IPS-18a (cell line): ENCODE measurements around the gene ZSWIM9.
"Not testable (repeated sequence)": the region's sequence is repeated elsewhere in the genome, so short reads cannot be mapped to it uniquely, and the experiment has no call there.

Source experiments
- H3K27ac ChIP-seq: one replicate; pipeline ENCODE4 v1.5.1; 2013; ENCODE audit warnings: low read length
- H3K27me3 ChIP-seq: one replicate; pipeline ENCODE4 v1.6.1; 2013; ENCODE audit warnings: mild to moderate bottlenecking, low read length; ENCODE audit not compliant: control insufficient read depth, insufficient read depth
- H3K36me3 ChIP-seq: one replicate; pipeline ENCODE4 v1.6.1; 2013; ENCODE audit warnings: low read depth, low read length; ENCODE audit not compliant: control insufficient read depth
- H3K4me1 ChIP-seq: one replicate; pipeline ENCODE4 v1.6.1; 2013; ENCODE audit warnings: low read depth, low read length; ENCODE audit not compliant: control insufficient read depth
- H3K4me3 ChIP-seq: one replicate; pipeline ENCODE4 v1.5.1; 2013; ENCODE audit warnings: low read length
- H3K9ac ChIP-seq: one replicate; pipeline ENCODE4 v1.6.1; 2013; ENCODE audit warnings: mild to moderate bottlenecking, low read length, moderate library complexity
- H3K9me3 ChIP-seq: one replicate; pipeline ENCODE4 v1.6.1; 2013; ENCODE audit warnings: low read depth, low read length; ENCODE audit not compliant: control insufficient read depth

Gene ZSWIM9

GRCh38 chr19:48230555-48231129, 60.2 kb downstream of the ZSWIM9 start:
- no peaks in the 10 kb centered on the region for H3K36me3 ChIP-seq
- no peaks in the 10 kb centered on the region for H3K4me1 ChIP-seq
- H3K9ac ChIP-seq: no peak overlapping the region
- H3K27ac ChIP-seq: no peak overlapping the region
- no peaks in the 10 kb centered on the region for H3K9me3 ChIP-seq
- H3K27me3 ChIP-seq: no peaks in the 10 kb centered on the region
- no peak overlapping the region for H3K4me3 ChIP-seq

- Histone ChIP-seq H3K9me3 (no peaks in the 10 kb centered on the region), H3K27ac (no peak overlapping the region), H3K27me3 (no peaks in the 10 kb centered on the region), H3K36me3 (no peaks in the 10 kb centered on the region), H3K4me3 (no peak overlapping the region), H3K9ac (no peak overlapping the region), H3K4me1 (no peaks in the 10 kb centered on the region)
These were observed 66.6 kb downstream of the ZSWIM9 start for GRCh38 chr19:48237057-48237456.

DNA sequence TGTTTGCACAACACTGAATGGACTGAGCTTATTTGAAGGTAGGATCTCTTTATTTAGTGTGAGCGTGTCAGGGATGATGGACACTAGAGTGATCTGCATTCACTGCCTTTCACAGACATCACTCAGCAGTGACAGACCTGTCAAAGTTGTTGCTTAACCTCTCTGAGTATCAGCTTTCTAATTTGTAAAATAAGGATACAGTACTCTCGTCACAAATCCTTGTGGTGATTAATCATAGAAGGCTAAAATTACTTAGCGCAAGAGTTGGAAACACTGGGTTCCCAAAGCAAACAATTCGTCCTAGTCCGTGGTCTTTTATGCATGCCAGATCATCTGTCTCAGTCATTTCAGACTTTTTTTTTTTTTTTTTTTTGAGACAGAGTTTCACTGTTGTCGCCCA, 68.6 kb downstream of the ZSWIM9 start:
- Histone ChIP-seq H3K4me3 (no peak overlapping the region), H3K9ac (no peak overlapping the region), H3K36me3 (no peaks in the 10 kb centered on the region), H3K27me3 (no peaks in the 10 kb centered on the region), H3K9me3 (no peaks in the 10 kb centered on the region), H3K27ac (no peak overlapping the region), H3K4me1 (no peaks in the 10 kb centered on the region)

DNA sequence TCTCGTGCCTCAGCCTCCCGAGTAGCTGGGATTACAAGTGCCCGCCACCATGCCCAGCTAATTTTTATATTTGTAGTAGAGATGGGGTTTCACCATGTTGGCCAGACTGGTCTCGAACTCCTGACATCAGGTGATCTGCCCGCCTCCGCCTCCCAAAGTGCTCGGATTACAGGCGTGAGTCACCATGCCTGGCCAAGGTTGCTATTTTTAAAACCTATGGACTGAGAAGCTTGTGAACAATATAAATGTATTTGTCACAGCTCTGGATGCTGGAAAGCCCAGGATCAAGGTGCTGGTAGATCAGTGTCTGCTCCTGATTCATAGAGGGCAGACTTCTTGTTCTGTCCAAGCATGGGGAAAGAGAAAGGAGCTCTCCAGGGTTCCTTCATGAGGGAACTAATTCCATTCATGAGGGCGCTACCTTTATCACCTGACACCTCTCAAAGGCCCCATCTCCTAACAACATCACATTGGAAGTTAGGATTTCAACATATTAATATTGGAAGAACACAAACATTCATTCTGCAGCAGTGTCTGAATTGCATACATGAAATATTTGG, 69.2 kb downstream of the ZSWIM9 start:
- Histone ChIP-seq H3K4me1 (no peaks in the 10 kb centered on the region), H3K4me3 (no peak overlapping the region), H3K27me3 (no peaks in the 10 kb centered on the region), H3K36me3 (no peaks in the 10 kb centered on the region), H3K9me3 (no peaks in the 10 kb centered on the region), H3K9ac (no peak overlapping the region), H3K27ac (no peak overlapping the region)

GRCh38 chr19:48241771-48242170, 71.3 kb downstream of the ZSWIM9 start:
- not testable (repeated sequence) for H3K9me3 ChIP-seq, H3K27ac ChIP-seq, H3K36me3 ChIP-seq, H3K4me3 ChIP-seq, H3K27me3 ChIP-seq, H3K9ac ChIP-seq, H3K4me1 ChIP-seq

GRCh38 chr19:48244281-48244680, 73.8 kb downstream of the ZSWIM9 start:
- Histone ChIP-seq H3K4me1 (no peaks in the 10 kb centered on the region), H3K4me3 (no peak overlapping the region), H3K9me3 (no peaks in the 10 kb centered on the region), H3K27ac (no peak overlapping the region), H3K9ac (no peak overlapping the region), H3K36me3 (peaks cover 8% of the 10 kb centered on the region), H3K27me3 (no peaks in the 10 kb centered on the region)

GRCh38 chr19:48246101-48246500, 75.6 kb downstream of the ZSWIM9 start:
- Histone ChIP-seq H3K9me3 (no peaks in the 10 kb centered on the region), H3K36me3 (peaks cover 8% of the 10 kb centered on the region), H3K4me1 (no peaks in the 10 kb centered on the region)

GRCh38 chr19:48247212-48247611, 76.7 kb downstream of the ZSWIM9 start:
- H3K27ac ChIP-seq: no peak overlapping the region
- no peak overlapping the region for H3K4me3 ChIP-seq
- H3K27me3 ChIP-seq: no peaks in the 10 kb centered on the region
- no peaks in the 10 kb centered on the region for H3K4me1 ChIP-seq
- H3K9ac ChIP-seq: no peak overlapping the region
- peaks cover 8% of the 10 kb centered on the region for H3K36me3 ChIP-seq
- no peaks in the 10 kb centered on the region for H3K9me3 ChIP-seq

More at GRCh38 chr19:48246101-48246500, 75.6 kb downstream of the ZSWIM9 start:
- no peaks in the 10 kb centered on the region for H3K27me3 ChIP-seq
- no peak overlapping the region for H3K9ac ChIP-seq
- no peak overlapping the region for H3K27ac ChIP-seq
- H3K4me3 ChIP-seq: no peak overlapping the region
